ENCODE results near the gene CYP39A1. TPM values are rescaled to one million over a fixed set of nuclear protein-coding genes. Genes with fewer than 3 reads are reported as not detected.
"Not testable (repeated sequence)": the region's sequence is repeated elsewhere in the genome, so short reads cannot be mapped to it uniquely, and the experiment has no call there.

The CYP39A1 gene
- polyA plus RNA-seq, 1 experiment = not detected

GRCh38 chr6:46648869-46649492 is 3.6 kb downstream of the CYP39A1 start:
- H3K27ac ChIP-seq (ENCODE audit: low read depth, low read length) = no peak overlapping the region
- ChIA-PET CTCF (no interaction called here), POLR2A (no interaction called here)
- H3K27me3 ChIP-seq (ENCODE audit: control insufficient read depth, insufficient read depth, low read length) = peaks cover 10% of the 10 kb centered on the region
- H3K4me3 ChIP-seq (ENCODE audit: low read depth, low read length) = no peak overlapping the region
- H3K9me3 ChIP-seq (ENCODE audit: control insufficient read depth, insufficient read depth, low read length) = no peaks in the 10 kb centered on the region
- DNase-seq (ENCODE audit: low read depth, low spot score) = no peak
- TF ChIP-seq CTCF (IDR thresholded peaks at IDR 0.05; ENCODE audit: low read depth, low read length) = no peak

DNA sequence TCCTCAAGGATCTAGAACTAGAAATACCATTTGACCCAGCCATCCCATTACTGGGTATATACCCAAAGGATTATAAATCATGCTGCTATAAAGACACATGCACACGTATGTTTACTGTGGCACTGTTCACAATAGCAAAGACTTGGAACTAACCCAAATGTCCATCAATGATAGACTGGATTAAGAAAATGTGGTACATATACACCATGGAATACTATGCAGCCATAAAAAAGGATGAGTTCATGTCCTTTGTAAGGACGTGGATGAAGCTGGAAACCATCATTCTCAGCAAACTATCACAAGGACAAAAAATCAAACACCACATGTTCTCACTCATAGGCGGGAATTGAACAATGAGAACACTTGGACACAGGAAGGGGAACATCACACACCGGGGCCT is 4.5 kb downstream of the CYP39A1 start:
- H3K27me3 ChIP-seq (ENCODE audit: control insufficient read depth, insufficient read depth, low read length); POLR2A ChIA-PET; DNase-seq (ENCODE audit: low read depth, low spot score); H3K9me3 ChIP-seq (ENCODE audit: control insufficient read depth, insufficient read depth, low read length); H3K27ac ChIP-seq (ENCODE audit: low read depth, low read length); CTCF ChIA-PET; H3K4me3 ChIP-seq (ENCODE audit: low read depth, low read length): not testable (repeated sequence)

DNA sequence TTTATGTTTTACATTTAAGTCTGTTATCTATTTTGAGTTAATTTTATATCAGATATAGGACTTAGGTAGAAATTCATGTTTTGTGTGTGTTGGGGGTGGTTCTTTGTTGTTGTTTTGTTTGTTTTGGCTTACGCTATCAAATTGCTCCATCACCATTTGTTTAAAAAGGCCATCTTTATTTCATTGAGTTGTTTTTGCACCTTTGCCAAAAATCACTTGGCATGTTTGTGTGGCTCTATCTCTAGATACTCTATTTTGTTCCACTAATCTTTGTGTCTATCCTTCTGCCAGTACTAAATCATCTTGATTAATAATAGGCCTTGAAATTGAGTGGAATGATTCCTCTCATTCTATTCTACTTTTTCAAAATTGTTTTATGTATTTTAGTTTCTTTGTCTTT is 7.4 kb downstream of the CYP39A1 start:
- ChIA-PET POLR2A (no interaction called here), CTCF (no interaction called here)
- Histone ChIP-seq H3K27me3 (ENCODE audit: control insufficient read depth, insufficient read depth, low read length) (no peaks in the 10 kb centered on the region), H3K4me3 (ENCODE audit: low read depth, low read length) (no peak overlapping the region), H3K9me3 (ENCODE audit: control insufficient read depth, insufficient read depth, low read length) (no peaks in the 10 kb centered on the region), H3K27ac (ENCODE audit: low read depth, low read length) (no peak overlapping the region)
- no peak for TF ChIP-seq CTCF (IDR thresholded peaks at IDR 0.05; ENCODE audit: low read depth, low read length)
- DNase-seq (ENCODE audit: low read depth, low spot score) = no peak

GRCh38 chr6:46642928-46643751 is 9.5 kb downstream of the CYP39A1 start:
- no peak overlapping the region for H3K27ac ChIP-seq (ENCODE audit: low read depth, low read length)
- no peaks in the 10 kb centered on the region for H3K27me3 ChIP-seq (ENCODE audit: control insufficient read depth, insufficient read depth, low read length)
- CTCF ChIA-PET = no interaction called here
- no peak for TF ChIP-seq CTCF (IDR thresholded peaks at IDR 0.05; ENCODE audit: low read depth, low read length)
- no peak overlapping the region for H3K4me3 ChIP-seq (ENCODE audit: low read depth, low read length)
- H3K9me3 ChIP-seq (ENCODE audit: control insufficient read depth, insufficient read depth, low read length) = no peaks in the 10 kb centered on the region
- POLR2A ChIA-PET = no interaction called here
- no peak for DNase-seq (ENCODE audit: low read depth, low spot score)

- Histone ChIP-seq H3K27me3 (ENCODE audit: control insufficient read depth, insufficient read depth, low read length) (no peaks in the 10 kb centered on the region), H3K4me3 (ENCODE audit: low read depth, low read length) (no peak overlapping the region), H3K9me3 (ENCODE audit: control insufficient read depth, insufficient read depth, low read length) (no peaks in the 10 kb centered on the region), H3K27ac (ENCODE audit: low read depth, low read length) (no peak overlapping the region)
- TF ChIP-seq CTCF (IDR thresholded peaks at IDR 0.05; ENCODE audit: low read depth, low read length) = no peak
- ChIA-PET CTCF (no interaction called here), POLR2A (no interaction called here)
- DNase-seq (ENCODE audit: low read depth, low spot score) = no peak
Measured at GRCh38 chr6:46638650-46639049, 14.0 kb downstream of the CYP39A1 start.

All from AG04450 (cell line).